ENCODE data around the gene CTDSPL. TPM values are rescaled to one million over a fixed set of nuclear protein-coding genes. Genes with fewer than 3 reads are reported as not detected.

Gene CTDSPL
- total RNA-seq, 1 experiment from 2014 or later: 124 TPM

GRCh38 chr3:37820286-37820685 lies 41.4 kb upstream of the CTDSPL start:
- Histone ChIP-seq H3K9me3 (ENCODE audit: insufficient read depth, low read depth) (no peaks in the 10 kb centered on the region), H3K9me2 (ENCODE audit: insufficient read depth) (no peaks in the 10 kb centered on the region), H3K4me2 (no peak overlapping the region), H3K4me3 (no peak overlapping the region), H3K79me2 (ENCODE audit: low read depth) (no peaks in the 10 kb centered on the region), H4K20me1 (ENCODE audit: insufficient read depth) (no peaks in the 10 kb centered on the region), H3K36me3 (ENCODE audit: low read depth) (no peaks in the 10 kb centered on the region), H3K27me3 (ENCODE audit: insufficient read depth, low read depth) (no peaks in the 10 kb centered on the region), H3K4me1 (replicated peaks; ENCODE audit: insufficient read depth) (no peaks in the 10 kb centered on the region; the same call in 1 of the 2 replicates), H2AFZ (no peak overlapping the region), H3K27ac (no peak overlapping the region), H3F3A (ENCODE audit: insufficient read depth, low read depth) (no peaks in the 10 kb centered on the region)
- ChIA-PET CTCF (no interaction called here), POLR2A (ENCODE audit: unreplicated experiment) (no interaction called here)
- intact Hi-C loops (cut with micrococcal nuclease; ENCODE audit: unreplicated experiment): no loop called here
- DNase-seq: no peak
- TF ChIP-seq EZH2 (IDR thresholded peaks at IDR 0.05; ENCODE audit: low read depth) (no peak), CTCF (conservative IDR thresholded peaks at IDR 0.05) (no peak)
- no TSS peak for BruUV-seq (replicated peaks)

- Histone ChIP-seq H3K4me1 (replicated peaks; ENCODE audit: insufficient read depth) (no peaks in the 10 kb centered on the region; the same call in 1 of the 2 replicates), H3F3A (ENCODE audit: insufficient read depth, low read depth) (no peaks in the 10 kb centered on the region), H3K4me3 (no peak overlapping the region), H3K79me2 (ENCODE audit: low read depth) (no peaks in the 10 kb centered on the region), H4K20me1 (ENCODE audit: insufficient read depth) (no peaks in the 10 kb centered on the region), H3K9me3 (ENCODE audit: insufficient read depth, low read depth) (no peaks in the 10 kb centered on the region), H2AFZ (no peak overlapping the region), H3K27ac (no peak overlapping the region), H3K9me2 (ENCODE audit: insufficient read depth) (no peaks in the 10 kb centered on the region; the same call in 1 of the 2 replicates), H3K4me2 (no peak overlapping the region), H3K27me3 (ENCODE audit: insufficient read depth, low read depth) (no peaks in the 10 kb centered on the region), H3K36me3 (ENCODE audit: low read depth) (no peaks in the 10 kb centered on the region)
- TF ChIP-seq CTCF (conservative IDR thresholded peaks at IDR 0.05): no peak
- no peak for TF ChIP-seq EZH2 (IDR thresholded peaks at IDR 0.05; ENCODE audit: low read depth)
- DNase-seq: no peak
- ChIA-PET POLR2A (ENCODE audit: unreplicated experiment) (no interaction called here), CTCF (no interaction called here)
- no TSS peak for BruUV-seq (replicated peaks)
- intact Hi-C loops (cut with micrococcal nuclease; ENCODE audit: unreplicated experiment): no loop called here
Measured at GRCh38 chr3:37823189-37823588, 38.5 kb upstream of the CTDSPL start.

- Histone ChIP-seq H3K27ac (no peak overlapping the region), H3K36me3 (ENCODE audit: low read depth) (no peaks in the 10 kb centered on the region), H3K4me2 (no peak overlapping the region), H3K79me2 (ENCODE audit: low read depth) (no peaks in the 10 kb centered on the region), H3K9me2 (ENCODE audit: insufficient read depth) (no peaks in the 10 kb centered on the region; the same call in 1 of the 2 replicates), H2AFZ (no peak overlapping the region), H3K4me3 (no peak overlapping the region), H3F3A (ENCODE audit: insufficient read depth, low read depth) (no peaks in the 10 kb centered on the region), H3K9me3 (ENCODE audit: insufficient read depth, low read depth) (no peaks in the 10 kb centered on the region), H3K4me1 (replicated peaks; ENCODE audit: insufficient read depth) (no peaks in the 10 kb centered on the region; the same call in 1 of the 2 replicates), H4K20me1 (ENCODE audit: insufficient read depth) (no peaks in the 10 kb centered on the region), H3K27me3 (ENCODE audit: insufficient read depth, low read depth) (no peaks in the 10 kb centered on the region)
- no TSS peak for BruUV-seq (replicated peaks)
- TF ChIP-seq CTCF (conservative IDR thresholded peaks at IDR 0.05): no peak
- no peak for TF ChIP-seq EZH2 (IDR thresholded peaks at IDR 0.05; ENCODE audit: low read depth)
- no peak for DNase-seq
- ChIA-PET CTCF (no interaction called here), POLR2A (ENCODE audit: unreplicated experiment) (no interaction called here)
- intact Hi-C loops (cut with micrococcal nuclease; ENCODE audit: unreplicated experiment): no loop called here
Measured at GRCh38 chr3:37824090-37824953, 37.4 kb upstream of the CTDSPL start.

Measured in PC-9 (cell line).